Measurements from ENCODE around the gene PHF21A. TPM values are rescaled to one million over a fixed set of nuclear protein-coding genes. Genes with fewer than 3 reads are reported as not detected.

The PHF21A gene
- total RNA-seq, 2 donors from 2014 or later = 47.2 to 53.9 TPM

GRCh38 chr11:45918331-45918941 is 202.8 kb downstream of the PHF21A start:
- TF ChIP-seq CTCF (conservative IDR thresholded peaks at IDR 0.05) = no peak
- no peak overlapping the region for H3K27ac ChIP-seq (ENCODE audit: low read depth, low read length)

GRCh38 chr11:45917623-45918330 is 203.5 kb downstream of the PHF21A start, which contains the start of gene PEX16:
PEX16 (minus strand) TSS chr11:45917877; CDS start chr11:45917811, 66 bp downstream.
- Mint-ChIP-seq H3K4me1 (peaks cover 22% of the 10 kb centered on the region), H3K36me3 (ENCODE audit: low read depth) (peaks cover 15% of the 10 kb centered on the region), H3K9me3 (no peaks in the 10 kb centered on the region), H3K27ac (peak within 1 kb of the TSS; percentile 97), H3K4me3 (peak within 1 kb of the TSS; percentile 86), H3K27me3 (ENCODE audit: insufficient read depth) (peaks cover 8% of the 10 kb centered on the region)
- H3K9ac ChIP-seq (ENCODE audit: extremely low read depth, low read length, poor library complexity, severe bottlenecking) = peak within 1 kb of the TSS; percentile 60
- H3K27me3 ChIP-seq (ENCODE audit: control insufficient read depth, insufficient read depth, low read length, poor library complexity, severe bottlenecking) = peaks cover 15% of the 10 kb centered on the region
- peaks cover 2% of the 10 kb centered on the region for H3K4me1 ChIP-seq (ENCODE audit: control insufficient read depth, insufficient read depth, low read length)
- H3K9me3 ChIP-seq (ENCODE audit: control insufficient read depth, low read length) = no peaks in the 10 kb centered on the region
- peak within 1 kb of the TSS; percentile 77 for H3K27ac ChIP-seq (ENCODE audit: low read depth, low read length)
- TF ChIP-seq CTCF (conservative IDR thresholded peaks at IDR 0.05) = no peak
- WGBS, 2 experiments (ENCODE audit: insufficient coverage in 1 of 2, insufficient read length in 1 of 2) = 0% methylated on average over 11 to 45 of the region's 45 CpGs
- H3K36me3 ChIP-seq (ENCODE audit: control insufficient read depth, insufficient read depth, low read length) = peaks cover 21% of the 10 kb centered on the region
- peak; percentile 98 for DNase-seq
- H3K4me3 ChIP-seq (ENCODE audit: low read length) = peak within 1 kb of the TSS; percentile 99

More at GRCh38 chr11:45918331-45918941, 202.8 kb downstream of the PHF21A start:
- Histone ChIP-seq H3K9ac (ENCODE audit: extremely low read depth, low read length, poor library complexity, severe bottlenecking) (peak overlapping the region; percentile 23), H3K4me1 (ENCODE audit: control insufficient read depth, insufficient read depth, low read length) (peaks cover 2% of the 10 kb centered on the region), H3K27me3 (ENCODE audit: control insufficient read depth, insufficient read depth, low read length, poor library complexity, severe bottlenecking) (peaks cover 22% of the 10 kb centered on the region), H3K9me3 (ENCODE audit: control insufficient read depth, low read length) (no peaks in the 10 kb centered on the region), H3K4me3 (ENCODE audit: low read length) (peak overlapping the region; percentile 99), H3K36me3 (ENCODE audit: control insufficient read depth, insufficient read depth, low read length) (peaks cover 15% of the 10 kb centered on the region)
- peak; percentile 91 for DNase-seq
- no peaks in the 10 kb centered on the region for H3K9me3 Mint-ChIP-seq
- WGBS, 2 experiments (ENCODE audit: insufficient coverage in 1 of 2, insufficient read length in 1 of 2) = 0 to 1% methylated on average over 23 to 37 of the region's 38 CpGs
- peak overlapping the region; percentile 86 for H3K4me3 Mint-ChIP-seq
- peak overlapping the region; percentile 97 for H3K27ac Mint-ChIP-seq
- H3K27me3 Mint-ChIP-seq (ENCODE audit: insufficient read depth) = peaks cover 12% of the 10 kb centered on the region
- peaks cover 14% of the 10 kb centered on the region for H3K36me3 Mint-ChIP-seq (ENCODE audit: low read depth)
- peaks cover 22% of the 10 kb centered on the region for H3K4me1 Mint-ChIP-seq

DNA sequence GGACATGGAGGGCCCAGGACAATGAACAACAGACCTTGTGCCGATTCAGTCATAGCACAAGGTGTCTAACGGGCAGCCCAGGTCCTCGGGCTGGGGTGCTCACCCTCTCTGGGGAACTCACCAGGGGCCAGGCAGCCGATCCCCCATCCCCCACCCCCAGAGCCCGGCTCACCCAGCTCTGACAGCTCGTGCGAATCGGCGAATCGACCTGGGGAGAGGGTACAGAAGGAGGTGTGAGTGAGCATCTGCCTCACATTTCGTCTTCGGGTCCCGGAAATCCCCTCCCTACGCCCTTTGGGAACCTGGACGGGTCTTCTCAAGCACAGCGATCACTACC is 204.0 kb downstream of the PHF21A start:
- H3K9me3 Mint-ChIP-seq = no peaks in the 10 kb centered on the region
- no peaks in the 10 kb centered on the region for H3K9me3 ChIP-seq (ENCODE audit: control insufficient read depth, low read length)
- peaks cover 2% of the 10 kb centered on the region for H3K4me1 ChIP-seq (ENCODE audit: control insufficient read depth, insufficient read depth, low read length)
- H3K27ac Mint-ChIP-seq = peak overlapping the region; percentile 97
- TF ChIP-seq CTCF (conservative IDR thresholded peaks at IDR 0.05) = no peak
- H3K4me3 ChIP-seq (ENCODE audit: low read length) = peak overlapping the region; percentile 99
- 0 to 13% methylated on average over 8 to 16 of the region's 16 CpGs for WGBS, 2 experiments (ENCODE audit: insufficient coverage in 1 of 2, insufficient read length in 1 of 2)
- H3K4me1 Mint-ChIP-seq = peaks cover 22% of the 10 kb centered on the region
- no peak for DNase-seq
- H3K36me3 ChIP-seq (ENCODE audit: control insufficient read depth, insufficient read depth, low read length) = peaks cover 24% of the 10 kb centered on the region
- peak overlapping the region; percentile 60 for H3K9ac ChIP-seq (ENCODE audit: extremely low read depth, low read length, poor library complexity, severe bottlenecking)
- peaks cover 13% of the 10 kb centered on the region for H3K27me3 ChIP-seq (ENCODE audit: control insufficient read depth, insufficient read depth, low read length, poor library complexity, severe bottlenecking)
- peak overlapping the region; percentile 86 for H3K4me3 Mint-ChIP-seq
- H3K27ac ChIP-seq (ENCODE audit: low read depth, low read length) = peak overlapping the region; percentile 77
- H3K36me3 Mint-ChIP-seq (ENCODE audit: low read depth) = peaks cover 15% of the 10 kb centered on the region
- peaks cover 8% of the 10 kb centered on the region for H3K27me3 Mint-ChIP-seq (ENCODE audit: insufficient read depth)
